Parathyroid adenoma (tissue), 2 donors: ENCODE measurements around the gene ODAD2.
A peak's percentile ranks its signal among the peaks of the same experiment; 100 is the strongest.

Source experiments
- H2AFZ ChIP-seq: fragments of 300-600 bp; sonication (generic); one replicate; pipeline ENCODE4 v1.7.0; 2017; ENCODE audit warnings: antibody characterized with exemption, mild to moderate bottlenecking
- H3K27ac ChIP-seq: fragments of 300-600 bp; sonication (generic); one replicate; pipeline ENCODE4 v1.7.0; 2017
- H3K27me3 ChIP-seq: fragments of 300-600 bp; sonication (generic); one replicate; pipeline ENCODE4 v1.7.0; 2017; ENCODE audit warnings: low read length; ENCODE audit not compliant: control insufficient read depth, insufficient read depth
- H3K36me3 ChIP-seq: fragments of 300-600 bp; sonication (generic); one replicate; pipeline ENCODE4 v1.7.0; 2017; ENCODE audit warnings: low read length; ENCODE audit not compliant: control insufficient read depth, insufficient read depth
- H3K4me1 ChIP-seq: fragments of 300-600 bp; sonication (generic); one replicate; pipeline ENCODE4 v1.7.0; 2017; ENCODE audit warnings: control low read depth
- H3K4me2 ChIP-seq: fragments of 300-600 bp; sonication (generic); one replicate; pipeline ENCODE4 v1.7.0; 2017; ENCODE audit warnings: low read length
- H3K4me3 ChIP-seq: fragments of 300-600 bp; sonication (generic); one replicate; pipeline ENCODE4 v1.7.0; 2017; ENCODE audit warnings: low read depth, low read length
- H3K79me2 ChIP-seq: fragments of 300-600 bp; sonication (generic); one replicate; pipeline ENCODE4 v1.7.0; 2017; ENCODE audit warnings: control low read depth
- H3K9ac ChIP-seq: fragments of 300-600 bp; sonication (generic); one replicate; pipeline ENCODE4 v1.7.0; 2017; ENCODE audit warnings: mild to moderate bottlenecking
- H3K9me3 ChIP-seq: fragments of 300-600 bp; sonication (generic); one replicate; pipeline ENCODE4 v1.7.0; 2017; ENCODE audit warnings: low read length; ENCODE audit not compliant: control insufficient read depth
- CTCF ChIP-seq: fragments of 300-600 bp; sonication (generic); IDR thresholded peaks from one replicate; pipeline ENCODE4 v1.7.0; 2017; ENCODE audit warnings: antibody characterized with exemption, mild to moderate bottlenecking
- donor health status: primary hyperparathyroidism.

The ODAD2 gene

DNA sequence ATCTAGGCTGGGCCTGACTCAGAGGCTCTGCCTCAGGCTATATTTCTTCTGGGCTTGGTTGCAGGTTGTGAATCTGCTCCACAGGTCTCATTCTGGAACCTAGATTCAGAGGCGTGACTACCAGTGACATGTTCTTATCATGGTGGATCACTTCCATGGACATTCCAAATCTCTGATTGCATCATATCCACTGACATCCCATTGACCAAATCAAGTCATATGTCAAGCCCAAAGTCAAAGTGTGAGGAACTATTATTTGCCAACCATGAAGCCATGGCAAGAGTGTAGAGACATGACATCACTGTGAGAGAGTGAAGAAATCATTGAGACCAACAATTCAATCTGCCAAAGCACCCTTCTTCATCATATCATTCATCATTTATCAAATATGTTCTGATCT lies 11.9 kb upstream of the ODAD2 start:
- Histone ChIP-seq H3K36me3 (no peaks in the 10 kb centered on the region), H3K4me2 (no peak overlapping the region), H2AFZ (no peak overlapping the region), H3K9ac (no peak overlapping the region), H3K27me3 (no peaks in the 10 kb centered on the region), H3K4me1 (no peaks in the 10 kb centered on the region), H3K9me3 (no peaks in the 10 kb centered on the region), H3K79me2 (no peaks in the 10 kb centered on the region), H3K27ac (no peak overlapping the region), H3K4me3 (no peak overlapping the region)
- no peak for TF ChIP-seq CTCF

DNA sequence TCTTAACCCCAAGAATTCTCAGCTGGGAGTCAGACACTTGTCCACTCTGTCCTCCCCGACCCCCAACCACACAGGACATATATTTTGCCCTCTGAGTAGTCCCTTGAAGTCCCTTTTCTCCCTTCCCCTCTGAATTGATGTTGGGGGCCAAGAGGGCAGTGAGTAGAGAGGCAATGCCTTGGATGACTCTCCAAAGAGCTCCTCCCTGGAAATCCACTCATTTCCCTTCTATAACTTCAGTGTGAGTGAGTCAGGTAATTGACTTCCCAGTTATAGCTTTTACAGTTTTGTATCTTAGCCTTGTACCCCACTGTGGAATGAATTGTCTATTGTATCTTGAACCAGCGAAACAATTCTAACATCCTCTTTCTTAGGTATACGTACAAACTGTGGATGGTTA lies 9.2 kb upstream of the ODAD2 start:
- H3K4me2 ChIP-seq = no peak overlapping the region
- TF ChIP-seq CTCF = no peak
- H3K27ac ChIP-seq = no peak overlapping the region
- no peak overlapping the region for H3K9ac ChIP-seq
- no peaks in the 10 kb centered on the region for H3K27me3 ChIP-seq
- H3K79me2 ChIP-seq = no peaks in the 10 kb centered on the region
- no peaks in the 10 kb centered on the region for H3K9me3 ChIP-seq
- H2AFZ ChIP-seq = no peak overlapping the region
- no peaks in the 10 kb centered on the region for H3K4me1 ChIP-seq
- no peak overlapping the region for H3K4me3 ChIP-seq
- H3K36me3 ChIP-seq = no peaks in the 10 kb centered on the region

GRCh38 chr10:28001353-28001752 lies 2.5 kb upstream of the ODAD2 start:
- TF ChIP-seq CTCF = no peak
- Histone ChIP-seq H2AFZ (no peak overlapping the region), H3K27ac (no peak overlapping the region), H3K4me2 (no peak overlapping the region), H3K9me3 (no peaks in the 10 kb centered on the region), H3K4me3 (no peak overlapping the region), H3K79me2 (no peaks in the 10 kb centered on the region), H3K27me3 (no peaks in the 10 kb centered on the region), H3K4me1 (no peaks in the 10 kb centered on the region), H3K36me3 (no peaks in the 10 kb centered on the region), H3K9ac (no peak overlapping the region)

DNA sequence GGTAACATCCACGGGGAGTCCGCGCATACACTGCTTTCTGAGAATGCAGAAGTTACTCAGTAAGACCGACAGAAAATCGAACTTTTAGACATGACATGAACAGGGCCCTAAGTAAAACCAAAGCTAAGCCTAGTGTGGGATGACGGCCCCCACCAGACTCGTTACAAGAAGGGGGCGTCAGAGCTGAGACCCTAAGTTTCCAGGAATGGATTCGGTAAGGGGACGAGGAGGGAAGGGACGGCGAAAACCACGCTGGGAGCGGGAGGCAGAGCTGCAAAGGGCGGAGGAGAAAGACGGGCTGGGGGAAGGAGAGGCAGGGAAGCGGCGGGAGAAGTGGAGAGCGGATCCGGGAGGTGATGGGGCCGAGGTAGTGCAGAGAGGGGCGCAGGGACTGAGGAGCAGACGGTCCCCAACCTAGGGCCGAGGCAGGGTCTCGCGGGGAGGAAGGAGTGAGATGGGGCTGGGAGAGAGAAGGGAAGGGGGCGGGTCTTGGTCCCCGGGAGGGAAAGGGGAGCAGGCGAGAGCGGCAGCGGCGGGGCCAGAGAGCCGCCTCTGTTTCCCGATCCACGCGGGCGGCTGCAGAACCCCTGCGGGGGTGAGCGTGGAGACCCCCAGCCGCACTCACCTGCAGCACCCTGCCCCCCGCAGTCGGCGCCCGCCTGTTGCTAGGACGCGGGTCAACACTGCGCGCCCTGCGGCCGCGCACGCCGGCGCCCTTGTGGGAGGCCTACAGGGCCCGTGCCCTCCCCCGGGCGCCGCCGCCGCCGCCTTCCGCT lies 513 bp downstream of the ODAD2 start:
- TF ChIP-seq CTCF = no peak
- H3K79me2 ChIP-seq = no peaks in the 10 kb centered on the region
- peak overlapping the region; percentile 76 for H2AFZ ChIP-seq
- no peaks in the 10 kb centered on the region for H3K36me3 ChIP-seq
- no peak overlapping the region for H3K9ac ChIP-seq
- H3K4me1 ChIP-seq = no peaks in the 10 kb centered on the region
- H3K4me3 ChIP-seq = peak overlapping the region; percentile 61
- H3K9me3 ChIP-seq = no peaks in the 10 kb centered on the region
- H3K27me3 ChIP-seq = no peaks in the 10 kb centered on the region
- no peak overlapping the region for H3K27ac ChIP-seq
- H3K4me2 ChIP-seq = peak overlapping the region; percentile 70

DNA sequence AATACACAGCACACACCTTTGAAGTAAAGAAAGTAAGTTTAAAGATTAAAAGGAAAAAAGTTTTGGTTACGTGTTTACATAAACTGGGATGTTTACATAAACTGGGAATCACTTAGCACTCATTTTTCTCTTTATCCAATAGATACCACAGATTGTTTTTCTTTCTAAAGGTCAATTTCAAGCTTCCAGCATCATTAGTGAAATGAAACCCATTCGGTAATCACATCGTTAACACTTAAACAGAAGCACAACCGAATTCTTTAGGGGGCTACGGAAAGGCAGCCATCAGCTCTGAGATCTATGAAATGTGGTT lies 1.1 kb downstream of the ODAD2 start:
- Histone ChIP-seq H3K4me3 (peak overlapping the region; percentile 61), H3K27ac (no peak overlapping the region)
- TF ChIP-seq CTCF = no peak

More for the DNA sequence above, 1.1 kb downstream of the ODAD2 start:
- Histone ChIP-seq H3K9me3 (no peaks in the 10 kb centered on the region), H3K4me2 (peak overlapping the region; percentile 70), H3K79me2 (no peaks in the 10 kb centered on the region), H3K4me1 (no peaks in the 10 kb centered on the region), H2AFZ (peak overlapping the region; percentile 76), H3K36me3 (no peaks in the 10 kb centered on the region), H3K9ac (no peak overlapping the region), H3K27me3 (no peaks in the 10 kb centered on the region)
